WTC11 (cell line): ENCODE measurements around the gene TXNRD2.

Experiments used
- EMX1 ChIP-seq: fragments of 250-450 bp; sonication (Bioruptor Pico); IDR thresholded peaks from 2 replicates; pipeline ENCODE4 v1.8.0; 2021; ENCODE audit warnings: mild to moderate bottlenecking
- FOXJ3 ChIP-seq: sonication (generic); formaldehyde crosslinking; IDR thresholded peaks from 2 replicates; pipeline ENCODE4 v1.9.0; 2021; ENCODE audit warnings: missing genetic modification reagents, mild to moderate bottlenecking, borderline replicate concordance
- NFYB ChIP-seq: sonication (generic); formaldehyde crosslinking; conservative IDR thresholded peaks from 2 replicates; pipeline ENCODE4 v1.8.0; 2022; ENCODE audit warnings: low read depth, missing genetic modification reagents
- SP1 ChIP-seq: sonication (generic); formaldehyde crosslinking; conservative IDR thresholded peaks from 2 replicates; pipeline ENCODE4 v1.8.1; 2022; ENCODE audit warnings: missing genetic modification reagents
- TF ChIP-seq, protein P1 (sequence below): fragments of 200-600 bp; IDR thresholded peaks from 2 replicates; pipeline ENCODE4 v1.8.0; 2022; ENCODE audit warnings: antibody characterized with exemption
- TF ChIP-seq, protein P2 (sequence below): sonication (generic); formaldehyde crosslinking; IDR thresholded peaks from 2 replicates; pipeline ENCODE4 v1.8.1; 2023; ENCODE audit warnings: mild to moderate bottlenecking, missing genetic modification reagents, moderate library complexity
- TF ChIP-seq, protein P3 (sequence below): sonication (generic); formaldehyde crosslinking; IDR thresholded peaks from 2 replicates; pipeline ENCODE4 v1.8.0; 2022; ENCODE audit warnings: mild to moderate bottlenecking, missing genetic modification reagents

DNA sequence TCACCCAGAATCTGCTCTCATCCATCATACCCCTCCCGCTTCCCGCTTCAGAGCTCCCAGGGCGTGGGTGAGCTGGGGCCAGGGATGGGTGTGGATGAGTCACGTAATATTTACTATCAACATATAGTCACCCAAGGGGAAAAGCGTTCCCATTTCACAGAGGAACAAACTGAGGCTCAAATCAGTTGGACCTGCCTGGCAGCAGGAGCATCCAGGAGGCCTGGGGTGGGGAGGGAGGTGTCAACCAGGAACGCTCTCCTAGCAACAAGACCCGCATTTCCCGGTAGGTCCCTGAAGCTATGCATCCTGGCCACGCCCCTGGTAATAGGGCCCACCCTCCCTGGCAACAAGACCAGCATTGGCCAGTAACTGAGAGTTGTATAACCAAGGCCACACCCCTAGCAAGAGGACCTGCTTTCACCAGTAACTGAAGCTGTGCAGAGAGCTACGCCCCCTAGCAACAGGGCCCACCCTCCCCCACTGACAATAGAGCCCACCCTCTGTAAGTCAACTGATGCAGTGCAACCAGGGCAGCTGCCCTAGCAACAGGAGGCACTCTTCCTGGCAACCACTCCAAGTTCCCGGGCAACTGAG, 32.7 kb upstream of the TXNRD2 start:
- TF ChIP-seq, protein P1, sequence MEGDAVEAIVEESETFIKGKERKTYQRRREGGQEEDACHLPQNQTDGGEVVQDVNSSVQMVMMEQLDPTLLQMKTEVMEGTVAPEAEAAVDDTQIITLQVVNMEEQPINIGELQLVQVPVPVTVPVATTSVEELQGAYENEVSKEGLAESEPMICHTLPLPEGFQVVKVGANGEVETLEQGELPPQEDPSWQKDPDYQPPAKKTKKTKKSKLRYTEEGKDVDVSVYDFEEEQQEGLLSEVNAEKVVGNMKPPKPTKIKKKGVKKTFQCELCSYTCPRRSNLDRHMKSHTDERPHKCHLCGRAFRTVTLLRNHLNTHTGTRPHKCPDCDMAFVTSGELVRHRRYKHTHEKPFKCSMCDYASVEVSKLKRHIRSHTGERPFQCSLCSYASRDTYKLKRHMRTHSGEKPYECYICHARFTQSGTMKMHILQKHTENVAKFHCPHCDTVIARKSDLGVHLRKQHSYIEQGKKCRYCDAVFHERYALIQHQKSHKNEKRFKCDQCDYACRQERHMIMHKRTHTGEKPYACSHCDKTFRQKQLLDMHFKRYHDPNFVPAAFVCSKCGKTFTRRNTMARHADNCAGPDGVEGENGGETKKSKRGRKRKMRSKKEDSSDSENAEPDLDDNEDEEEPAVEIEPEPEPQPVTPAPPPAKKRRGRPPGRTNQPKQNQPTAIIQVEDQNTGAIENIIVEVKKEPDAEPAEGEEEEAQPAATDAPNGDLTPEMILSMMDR: no peak
- TF ChIP-seq NFYB (CRISPR knock-in tag): peak; percentile 48
- no peak for TF ChIP-seq FOXJ3
- peak; percentile 60; the same call in 1 of the 2 replicates for TF ChIP-seq SP1 (CRISPR knock-in tag)
- TF ChIP-seq, protein P2, sequence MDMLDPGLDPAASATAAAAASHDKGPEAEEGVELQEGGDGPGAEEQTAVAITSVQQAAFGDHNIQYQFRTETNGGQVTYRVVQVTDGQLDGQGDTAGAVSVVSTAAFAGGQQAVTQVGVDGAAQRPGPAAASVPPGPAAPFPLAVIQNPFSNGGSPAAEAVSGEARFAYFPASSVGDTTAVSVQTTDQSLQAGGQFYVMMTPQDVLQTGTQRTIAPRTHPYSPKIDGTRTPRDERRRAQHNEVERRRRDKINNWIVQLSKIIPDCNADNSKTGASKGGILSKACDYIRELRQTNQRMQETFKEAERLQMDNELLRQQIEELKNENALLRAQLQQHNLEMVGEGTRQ: no peak
- no peak for TF ChIP-seq EMX1 (CRISPR knock-in tag)
- TF ChIP-seq, protein P3, sequence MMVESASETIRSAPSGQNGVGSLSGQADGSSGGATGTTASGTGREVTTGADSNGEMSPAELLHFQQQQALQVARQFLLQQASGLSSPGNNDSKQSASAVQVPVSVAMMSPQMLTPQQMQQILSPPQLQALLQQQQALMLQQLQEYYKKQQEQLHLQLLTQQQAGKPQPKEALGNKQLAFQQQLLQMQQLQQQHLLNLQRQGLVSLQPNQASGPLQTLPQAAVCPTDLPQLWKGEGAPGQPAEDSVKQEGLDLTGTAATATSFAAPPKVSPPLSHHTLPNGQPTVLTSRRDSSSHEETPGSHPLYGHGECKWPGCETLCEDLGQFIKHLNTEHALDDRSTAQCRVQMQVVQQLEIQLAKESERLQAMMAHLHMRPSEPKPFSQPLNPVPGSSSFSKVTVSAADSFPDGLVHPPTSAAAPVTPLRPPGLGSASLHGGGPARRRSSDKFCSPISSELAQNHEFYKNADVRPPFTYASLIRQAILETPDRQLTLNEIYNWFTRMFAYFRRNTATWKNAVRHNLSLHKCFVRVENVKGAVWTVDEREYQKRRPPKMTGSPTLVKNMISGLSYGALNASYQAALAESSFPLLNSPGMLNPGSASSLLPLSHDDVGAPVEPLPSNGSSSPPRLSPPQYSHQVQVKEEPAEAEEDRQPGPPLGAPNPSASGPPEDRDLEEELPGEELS (CRISPR knock-in tag): no peak
